ENCODE measurements around the gene GHRL.

- TF ChIP-seq CTCF (IDR thresholded peaks at IDR 0.05 in 2 of 3, conservative IDR thresholded peaks at IDR 0.05 in 1 of 3; ENCODE audit: borderline replicate concordance in 1 of 3, insufficient read depth in 1 of 3, low read depth in 2 of 3, low read length in 2 of 3), result no peak
- TF ChIP-seq REST (IDR thresholded peaks at IDR 0.05; ENCODE audit: low read depth), result no peak
These were observed 32.5 kb downstream of the GHRL start for GRCh38 chr3:10260211-10260701.

Measured in HCT116 (cell line).